Endodermal cell (in vitro differentiated cells): ENCODE measurements around the gene DCTN3. TPM values are rescaled to one million over a fixed set of nuclear protein-coding genes. Genes with fewer than 3 reads are reported as not detected.

Experiments
- DNase-seq: peaks from one replicate; pipeline ENCODE4 v3.0.0-alpha.2; 2017
- H3K27ac ChIP-seq: 2 replicates; pipeline ENCODE4 v1.5.1; 2013; ENCODE audit warnings: mild to moderate bottlenecking, low read depth, low read length, moderate library complexity
- H3K27me3 ChIP-seq: 2 replicates; pipeline ENCODE4 v1.6.1; 2013; ENCODE audit warnings: mild to moderate bottlenecking, low read length, moderate library complexity; ENCODE audit not compliant: insufficient read depth, control insufficient read depth, poor library complexity, severe bottlenecking
- H3K36me3 ChIP-seq: 2 replicates; pipeline ENCODE4 v1.7.0; 2013; ENCODE audit warnings: mild to moderate bottlenecking, low read length, moderate library complexity; ENCODE audit not compliant: control insufficient read depth, insufficient read depth
- H3K4me1 ChIP-seq: one replicate; pipeline ENCODE4 v1.7.0; 2013; ENCODE audit warnings: low read length; ENCODE audit not compliant: control insufficient read depth, insufficient read depth
- H3K4me3 ChIP-seq: 2 replicates; pipeline ENCODE4 v1.5.1; 2013; ENCODE audit warnings: mild to moderate bottlenecking, low read length, moderate library complexity
- H3K9ac ChIP-seq: 2 replicates; pipeline ENCODE4 v1.6.1; 2013; ENCODE audit warnings: mild to moderate bottlenecking, low read length, moderate library complexity; ENCODE audit not compliant: poor library complexity, severe bottlenecking; ENCODE audit errors: extremely low read depth
- H3K9me3 ChIP-seq: 2 replicates; pipeline ENCODE4 v1.6.1; 2013; ENCODE audit warnings: mild to moderate bottlenecking, low read length, moderate library complexity; ENCODE audit not compliant: control insufficient read depth
- H3K27ac Mint-ChIP-seq: 2 replicates; pipeline ENCODE4 v1.8.0; 2020; ENCODE audit warnings: mixed read lengths
- H3K27me3 Mint-ChIP-seq: 2 replicates; pipeline ENCODE4 v1.8.0; 2021; ENCODE audit warnings: mild to moderate bottlenecking, mixed read lengths; ENCODE audit not compliant: insufficient read depth
- H3K36me3 Mint-ChIP-seq: 2 replicates; pipeline ENCODE4 v1.8.0; 2020; ENCODE audit warnings: low read depth, mixed read lengths
- H3K4me1 Mint-ChIP-seq: 2 replicates; pipeline ENCODE4 v1.8.0; 2020; ENCODE audit warnings: mixed read lengths
- H3K4me3 Mint-ChIP-seq: 2 replicates; pipeline ENCODE4 v1.8.0; 2020; ENCODE audit warnings: mild to moderate bottlenecking, moderate library complexity, mixed read lengths
- H3K9me3 Mint-ChIP-seq: 2 replicates; pipeline ENCODE4 v1.8.0; 2020; ENCODE audit warnings: mild to moderate bottlenecking, mixed read lengths
- CTCF ChIP-seq: fragments of 200-600 bp; sonication (generic); conservative IDR thresholded peaks from 2 replicates; pipeline ENCODE4 v1.5.0; 2021; ENCODE audit warnings: antibody characterized with exemption, mild to moderate bottlenecking
- WGBS, 2 experiments: methylation state at CpG; one replicate each; pipeline versions ENCODE4 v1.1.5 to v1.1.7; 2013; ENCODE audit warnings: missing lambda C conversion rate in 2 of 2, mixed read lengths in 1 of 2; ENCODE audit not compliant: insufficient coverage in 1 of 2, insufficient read length in 1 of 2; 5-methylcytosine and 5-hydroxymethylcytosine counted together
- total RNA-seq, 2 donors: library from RNA; stranded (reverse); fragmentation: NEBNext Ultra II Directional in 1 of 2; extraction: Animal tissue kit (Norgen Biotek cat#: 25700) in 1 of 2; gene quantifications; 2 replicates in 1 of 2; 3 replicates in 1 of 2; pipeline ENCODE4 v1.2.1, GENCODE V29; 2021

DCTN3 gene
- total RNA-seq, 2 donors from 2014 or later, result 51.9 to 53.6 TPM

- no peak overlapping the region for H3K27ac Mint-ChIP-seq
- TF ChIP-seq CTCF, result no peak
- H3K4me1 Mint-ChIP-seq, result peaks cover 13% of the 10 kb centered on the region
Measured at GRCh38 chr9:34564617-34565016, 55.7 kb downstream of the DCTN3 start.

More at GRCh38 chr9:34564617-34565016, 55.7 kb downstream of the DCTN3 start:
- DNase-seq, result no peak
- Mint-ChIP-seq H3K9me3 (no peaks in the 10 kb centered on the region), H3K27me3 (peaks cover 48% of the 10 kb centered on the region), H3K4me3 (no peak overlapping the region), H3K36me3 (no peaks in the 10 kb centered on the region)
- Histone ChIP-seq H3K9me3 (no peaks in the 10 kb centered on the region), H3K4me1 (peaks cover 6% of the 10 kb centered on the region), H3K9ac (no peak overlapping the region), H3K27ac (no peak overlapping the region), H3K4me3 (no peak overlapping the region), H3K36me3 (no peaks in the 10 kb centered on the region), H3K27me3 (peaks cover 10% of the 10 kb centered on the region)
- 89 to 96% methylated on average over 12 to 16 of the region's 16 CpGs for WGBS, 2 experiments

Other genes with a start within 250 kb of the DCTN3 start
- 10 to 100 TPM; 56.7 to 58.8 TPM for gene MYORG, start 243.6 kb downstream of the DCTN3 start, total RNA-seq
- 10 to 100 TPM; 17.1 to 19.6 TPM for gene FAM219A, start 161.9 kb downstream of the DCTN3 start, total RNA-seq
- gene DNAI1, start 161.7 kb downstream of the DCTN3 start, total RNA-seq, result 1 to 10 TPM; 2.5 to 4.1 TPM
- gene ENHO, start 97.5 kb downstream of the DCTN3 start, total RNA-seq, result 10 to 100 TPM in 1 of 2 donors, 1 to 10 TPM in 1; 7.1 to 14.5 TPM
- gene CNTFR, start 30.8 kb downstream of the DCTN3 start, total RNA-seq, result 1 to 10 TPM in 1 of 2 donors, under 1 TPM in 1; 0.53 to 1.6 TPM
- 10 to 100 TPM; 19.3 to 22.4 TPM for gene RPP25L, start 8.4 kb downstream of the DCTN3 start, total RNA-seq
- under 1 TPM; 0.31 to 0.80 TPM for gene ARID3C, start 8.6 kb upstream of the DCTN3 start, total RNA-seq
- 10 to 100 TPM; 49.1 to 49.4 TPM for gene SIGMAR1, start 17.3 kb upstream of the DCTN3 start, total RNA-seq
- 10 to 100 TPM; 44.3 to 49.3 TPM for gene GALT, start 26.2 kb upstream of the DCTN3 start, total RNA-seq
- gene IL11RA, start 31.7 kb upstream of the DCTN3 start, total RNA-seq, result 10 to 100 TPM in 1 of 2 donors, 1 to 10 TPM in 1; 6.9 to 12.7 TPM
- gene CCL27, start 42.2 kb upstream of the DCTN3 start, total RNA-seq, result not detected
- gene CCL19, start 70.8 kb upstream of the DCTN3 start, total RNA-seq, result not detected
- gene CCL21, start 89.6 kb upstream of the DCTN3 start, total RNA-seq, result not detected